ENCODE results near the gene TPRG1L. TPM values are rescaled to one million over a fixed set of nuclear protein-coding genes. Genes with fewer than 3 reads are reported as not detected.

The TPRG1L gene
- total RNA-seq, 4 donors from 2014 or later: 42.6 to 60.3 (median 52.5) TPM

- no peak for TF ChIP-seq CTCF (IDR thresholded peaks at IDR 0.05; ENCODE audit: low read depth)
Measured at GRCh38 chr1:3652548-3653285, 27.9 kb downstream of the TPRG1L start.

GRCh38 chr1:3653286-3653618 is 28.4 kb downstream of the TPRG1L start:
- no peak for TF ChIP-seq CTCF (IDR thresholded peaks at IDR 0.05; ENCODE audit: low read depth)

GRCh38 chr1:3654549-3655281 is 29.9 kb downstream of the TPRG1L start:
- no peak for TF ChIP-seq CTCF (IDR thresholded peaks at IDR 0.05; ENCODE audit: low read depth)

- TF ChIP-seq CTCF (IDR thresholded peaks at IDR 0.05; ENCODE audit: low read depth): no peak
Measured at GRCh38 chr1:3656450-3657095, 31.8 kb downstream of the TPRG1L start.

GRCh38 chr1:3657096-3657475 is 32.3 kb downstream of the TPRG1L start:
- no peak for TF ChIP-seq CTCF (IDR thresholded peaks at IDR 0.05; ENCODE audit: low read depth)

GRCh38 chr1:3657578-3658230 is 32.9 kb downstream of the TPRG1L start:
- TF ChIP-seq CTCF (IDR thresholded peaks at IDR 0.05; ENCODE audit: low read depth): no peak

GRCh38 chr1:3658231-3658615 is 33.4 kb downstream of the TPRG1L start:
- TF ChIP-seq CTCF (IDR thresholded peaks at IDR 0.05; ENCODE audit: low read depth): no peak

All from subcutaneous adipose tissue (tissue), 4 donors.